NAMALWA (cell line): Measurements from ENCODE around the gene CLIC2.

ENCODE experiments used
- DNase-seq: peaks from one replicate; pipeline ENCODE4 v3.0.0-alpha.2; 2015; ENCODE audit warnings: low spot score

Gene CLIC2

DNA sequence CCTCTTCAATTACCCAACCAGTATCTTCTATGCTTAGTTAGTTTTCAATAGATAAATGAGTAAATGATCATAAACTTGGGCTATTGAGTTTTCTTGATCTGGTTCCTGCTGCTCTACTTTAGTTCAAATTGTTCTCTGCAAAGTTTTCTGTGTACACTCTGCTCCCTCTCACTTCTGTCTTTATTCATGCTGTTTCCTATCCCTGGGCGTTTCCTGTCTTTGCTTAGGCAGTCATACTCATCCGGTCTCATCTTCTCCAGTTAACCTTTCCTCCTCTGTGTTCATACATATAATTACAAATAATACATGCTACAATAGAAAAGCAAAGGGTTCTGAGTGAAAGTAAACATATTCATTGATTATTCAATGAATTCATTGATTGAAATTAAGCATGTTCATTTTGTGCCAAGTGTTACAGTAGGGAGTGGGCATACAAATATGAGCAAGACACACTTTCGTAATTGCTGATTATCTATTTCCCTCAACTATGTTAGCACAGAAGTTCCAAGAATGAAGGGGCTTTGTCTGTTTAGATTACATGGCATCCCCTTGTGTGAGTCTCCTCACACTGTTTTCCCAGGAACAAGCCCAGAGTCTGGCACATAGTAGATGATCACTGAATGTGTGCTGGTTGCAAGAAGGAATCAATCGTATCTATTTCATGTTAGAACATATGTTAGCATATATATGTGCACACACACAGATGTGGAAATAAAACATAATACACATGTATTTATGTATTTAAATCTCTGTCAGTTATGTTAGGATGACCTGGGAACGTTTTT lies 71.3 kb downstream of the CLIC2 start:
- no peak for DNase-seq

GRCh38 chrX:155259752-155260151 lies 74.7 kb downstream of the CLIC2 start:
- DNase-seq: no peak

DNA sequence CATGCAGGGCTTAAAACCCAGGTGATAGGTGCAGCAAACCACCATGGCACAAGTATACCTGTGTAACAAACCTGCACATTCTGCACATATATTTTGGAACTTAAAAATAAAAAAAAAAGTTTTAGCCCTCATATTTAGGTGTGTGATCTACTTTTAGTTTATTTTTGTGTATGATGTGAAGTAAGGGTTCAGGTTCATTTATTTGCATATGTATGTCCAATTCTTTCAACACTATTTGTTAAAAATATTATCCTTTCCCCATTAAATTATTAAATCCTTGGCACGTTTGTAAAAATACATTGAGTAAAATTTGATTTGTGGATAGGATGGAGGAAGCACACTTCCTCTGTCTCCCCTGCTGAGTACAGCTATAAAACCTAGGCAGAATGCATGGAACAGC lies 83.0 kb downstream of the CLIC2 start:
- no peak for DNase-seq

- DNase-seq: no peak
Measured at GRCh38 chrX:155247497-155247896, 86.9 kb downstream of the CLIC2 start.

GRCh38 chrX:155246748-155247147 lies 87.7 kb downstream of the CLIC2 start:
- no peak for DNase-seq

- no peak for DNase-seq
Measured at GRCh38 chrX:155242300-155242699, 92.1 kb downstream of the CLIC2 start.

GRCh38 chrX:155237719-155238118 lies 96.7 kb downstream of the CLIC2 start:
- no peak for DNase-seq

DNA sequence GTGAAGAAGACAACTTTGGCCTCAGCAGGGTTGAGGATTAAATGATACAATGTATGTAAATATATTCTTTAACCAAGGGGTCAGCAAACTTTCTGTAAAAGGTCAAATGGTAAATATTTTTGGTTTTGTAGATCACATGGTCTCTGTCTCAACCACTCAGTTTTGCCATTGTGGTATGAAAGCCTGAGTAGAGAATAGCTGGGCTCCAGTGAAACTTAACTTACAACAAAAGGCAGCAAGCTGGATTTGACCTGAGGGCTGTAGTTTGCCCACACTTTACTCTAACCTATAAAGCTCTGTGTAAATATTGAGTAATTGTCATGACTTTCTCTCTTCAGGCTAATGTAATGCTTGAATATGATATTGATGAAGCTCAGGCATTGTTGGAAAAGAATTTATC lies 98.5 kb downstream of the CLIC2 start:
- DNase-seq: no peak

- no peak for DNase-seq
Measured at GRCh38 chrX:155231163-155231562, 103.3 kb downstream of the CLIC2 start.
